ENCODE results near the gene MISP. TPM values are rescaled to one million over a fixed set of nuclear protein-coding genes. Genes with fewer than 3 reads are reported as not detected.

The MISP gene
- total and polyA plus RNA-seq, 10 of the 15 experiments (the other 5 are each of a cell fraction or from before 2014, with no cell fraction given), result not detected

DNA sequence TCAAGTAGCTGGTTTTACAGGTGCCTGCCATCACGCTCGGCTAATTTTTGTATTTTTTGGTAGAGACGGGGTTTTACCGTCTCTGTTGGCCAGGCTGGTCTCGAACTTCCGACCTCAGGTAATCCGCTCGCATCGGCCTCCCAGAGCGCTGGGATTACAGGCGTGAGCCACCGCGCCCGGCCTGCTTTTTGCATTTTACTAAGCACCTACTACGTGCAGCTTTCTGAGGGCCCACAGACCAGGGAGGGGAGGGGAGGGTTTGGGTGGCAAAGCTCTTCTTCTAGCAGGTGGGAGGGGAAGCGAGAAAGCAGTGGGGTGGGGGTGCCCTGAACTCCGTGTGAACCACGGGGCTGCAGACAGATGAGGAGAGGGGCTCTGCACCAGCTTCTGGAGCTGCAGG, 27.2 kb upstream of the MISP start (continued):
- TF ChIP-seq, protein P1, sequence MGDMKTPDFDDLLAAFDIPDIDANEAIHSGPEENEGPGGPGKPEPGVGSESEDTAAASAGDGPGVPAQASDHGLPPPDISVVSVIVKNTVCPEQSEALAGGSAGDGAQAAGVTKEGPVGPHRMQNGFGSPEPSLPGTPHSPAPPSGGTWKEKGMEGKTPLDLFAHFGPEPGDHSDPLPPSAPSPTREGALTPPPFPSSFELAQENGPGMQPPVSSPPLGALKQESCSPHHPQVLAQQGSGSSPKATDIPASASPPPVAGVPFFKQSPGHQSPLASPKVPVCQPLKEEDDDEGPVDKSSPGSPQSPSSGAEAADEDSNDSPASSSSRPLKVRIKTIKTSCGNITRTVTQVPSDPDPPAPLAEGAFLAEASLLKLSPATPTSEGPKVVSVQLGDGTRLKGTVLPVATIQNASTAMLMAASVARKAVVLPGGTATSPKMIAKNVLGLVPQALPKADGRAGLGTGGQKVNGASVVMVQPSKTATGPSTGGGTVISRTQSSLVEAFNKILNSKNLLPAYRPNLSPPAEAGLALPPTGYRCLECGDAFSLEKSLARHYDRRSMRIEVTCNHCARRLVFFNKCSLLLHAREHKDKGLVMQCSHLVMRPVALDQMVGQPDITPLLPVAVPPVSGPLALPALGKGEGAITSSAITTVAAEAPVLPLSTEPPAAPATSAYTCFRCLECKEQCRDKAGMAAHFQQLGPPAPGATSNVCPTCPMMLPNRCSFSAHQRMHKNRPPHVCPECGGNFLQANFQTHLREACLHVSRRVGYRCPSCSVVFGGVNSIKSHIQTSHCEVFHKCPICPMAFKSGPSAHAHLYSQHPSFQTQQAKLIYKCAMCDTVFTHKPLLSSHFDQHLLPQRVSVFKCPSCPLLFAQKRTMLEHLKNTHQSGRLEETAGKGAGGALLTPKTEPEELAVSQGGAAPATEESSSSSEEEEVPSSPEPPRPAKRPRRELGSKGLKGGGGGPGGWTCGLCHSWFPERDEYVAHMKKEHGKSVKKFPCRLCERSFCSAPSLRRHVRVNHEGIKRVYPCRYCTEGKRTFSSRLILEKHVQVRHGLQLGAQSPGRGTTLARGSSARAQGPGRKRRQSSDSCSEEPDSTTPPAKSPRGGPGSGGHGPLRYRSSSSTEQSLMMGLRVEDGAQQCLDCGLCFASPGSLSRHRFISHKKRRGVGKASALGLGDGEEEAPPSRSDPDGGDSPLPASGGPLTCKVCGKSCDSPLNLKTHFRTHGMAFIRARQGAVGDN (IDR thresholded peaks at IDR 0.05), result no peak
- TF ChIP-seq NBN (IDR thresholded peaks at IDR 0.05), result no peak

DNA sequence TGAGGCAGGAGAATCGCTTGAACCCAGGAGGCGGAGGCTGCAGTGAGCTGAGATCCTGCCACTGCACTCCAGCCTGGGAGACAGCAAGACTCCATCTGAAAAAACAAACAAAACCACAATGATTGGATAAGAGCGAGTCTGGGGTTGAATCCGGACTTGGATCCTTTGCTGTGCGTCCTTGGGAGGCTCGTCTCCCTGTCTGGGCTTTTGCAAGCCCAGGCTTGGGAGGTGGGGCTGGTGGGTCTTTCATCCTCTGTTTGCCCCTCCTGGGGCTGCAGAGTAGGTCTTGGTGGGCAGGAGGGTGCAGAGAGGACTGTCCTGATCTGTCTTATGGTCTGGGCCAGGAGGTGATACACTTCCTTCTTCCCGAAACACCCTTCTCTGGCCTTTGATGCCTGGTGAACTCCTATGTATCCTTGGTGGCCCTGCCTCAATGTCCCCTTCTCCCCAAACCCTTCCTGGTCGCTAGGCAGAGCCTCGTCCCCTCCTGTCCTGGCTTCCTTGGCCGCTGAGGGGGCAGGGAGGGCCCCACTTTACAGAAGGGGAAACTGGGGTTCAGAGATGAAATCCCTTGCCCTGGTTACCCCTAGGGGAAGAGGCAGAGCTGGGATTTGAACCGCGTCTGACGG, 25.3 kb upstream of the MISP start:
- CTCF ChIA-PET, result no interaction called here
- Histone ChIP-seq H3K36me3 (ENCODE audit: control insufficient read depth in 2 of 2, insufficient read depth in 2 of 2, low read length in 1 of 2) (no peaks in the 10 kb centered on the region), H3K9ac (ENCODE audit: control insufficient read depth, insufficient read depth, low read length) (no peak overlapping the region), H3K79me2 (ENCODE audit: control insufficient read depth, insufficient read depth, low read length) (no peaks in the 10 kb centered on the region), H4K20me1 (ENCODE audit: control insufficient read depth, insufficient read depth) (no peaks in the 10 kb centered on the region), H3K27ac (ENCODE audit: control insufficient read depth, insufficient read depth) (no peak overlapping the region), H2AFZ (ENCODE audit: control insufficient read depth, low read depth, low read length) (no peak overlapping the region), H3K27me3 (replicated peaks in 1 of 2; ENCODE audit: control insufficient read depth in 2 of 2, insufficient read depth in 2 of 2, low read length in 1 of 2) (no peaks in the 10 kb centered on the region), H3K4me1 (ENCODE audit: control insufficient read depth, insufficient read depth, low read length) (no peaks in the 10 kb centered on the region), H3K9me3 (replicated peaks; ENCODE audit: control insufficient read depth, insufficient read depth, low read length) (no peaks in the 10 kb centered on the region), H3K4me2 (ENCODE audit: control insufficient read depth, insufficient read depth) (no peak overlapping the region), H3K4me3 (no peak overlapping the region)
- 43% methylated on average over 13 of the region's 13 CpGs for whole genome bisulfite sequencing (ENCODE audit: insufficient coverage, insufficient replicate concordance, low lambda C conversion rate, missing lambda C conversion rate)
- FAIRE-seq, result no peak
- TF ChIP-seq MYC (IDR thresholded peaks at IDR 0.05; ENCODE audit: insufficient read depth, insufficient read length, insufficient replicate concordance, low read length, severe bottlenecking) (no peak), ESRRA (IDR thresholded peaks at IDR 0.05; ENCODE audit: low read length) (no peak)
- in situ Hi-C loops (cut with MboI) (no loop called here), intact Hi-C loops (cut with micrococcal nuclease; ENCODE audit: unreplicated experiment) (no loop called here)
- RAD21 ChIA-PET (ENCODE audit: unreplicated experiment), result no interaction called here
- no peak for DNase-seq (ENCODE audit: low read depth, low spot score)
- ATAC-seq, result no peak
- SMC1A ChIA-PET (ENCODE audit: uncharacterized antibody, unreplicated experiment), result no interaction called here
- POLR2A ChIA-PET, result no interaction called here
- BruUV-seq (replicated peaks), result no TSS peak

Data from GM12878 (cell line).